ENCODE measurements around the gene AMH. TPM values are rescaled to one million over a fixed set of nuclear protein-coding genes. Genes with fewer than 3 reads are reported as not detected.
A peak's percentile ranks its signal among the peaks of the same experiment; 100 is the strongest.

AMH gene
- total and polyA plus RNA-seq, 4 experiments from 2014 or later = 7.5 to 12.7 TPM; not detected in 2

- Histone ChIP-seq H3K27ac (ENCODE audit: low read depth, low read length) (peak overlapping the region; percentile 98), H3K9me3 (ENCODE audit: control insufficient read depth in 1 of 2, low read length in 2 of 2) (no peaks in the 10 kb centered on the region), H3K4me1 (ENCODE audit: insufficient read depth, low read length) (peaks cover 65% of the 10 kb centered on the region), H3K36me3 (ENCODE audit: insufficient read depth, low read length) (peaks cover 36% of the 10 kb centered on the region), H3K27me3 (ENCODE audit: insufficient read depth, low read length) (no peaks in the 10 kb centered on the region), H3K4me3 (ENCODE audit: low read length in 2 of 2) (peak overlapping the region; percentile 63 to 88)
- H3K27ac Mint-ChIP-seq = peak overlapping the region; percentile 88 to 99 (median 97)
- no peak for DNase-seq
- H3K4me3 Mint-ChIP-seq = peak overlapping the region; percentile 86 to 100 (median 98)
- peaks cover 21 to 50% of the 10 kb centered on the region in 2 donors for H3K36me3 Mint-ChIP-seq
- intact Hi-C loops (cut with micrococcal nuclease) = no loop called here
- CTCF ChIA-PET (ENCODE audit: partially characterized antibody) = interaction anchor here (3.4 to 4.8 kb wide), 4 partner anchors 13 to 32 kb away, joined by 11 to 75 read pairs (median 43); no protein-coding TSS in a partner anchor
- POLR2A ChIA-PET (ENCODE audit: partially characterized antibody) = interaction anchor here (9.2 to 10.5 kb wide), 2 partner anchors 15 to 31 kb away, joined by 251 to 325 read pairs; partner anchors contain the start of genes AMH and JSRP1
- H3K4me1 Mint-ChIP-seq = peaks cover 41 to 71% (median 53%) of the 10 kb centered on the region in 4 donors
- H3K27me3 Mint-ChIP-seq = peaks cover 2 to 5% of the 10 kb centered on the region in 2 donors
- H3K9me3 Mint-ChIP-seq = peaks cover 0 to 5% (median 0%) of the 10 kb centered on the region in 8 donors
Observed at GRCh38 chr19:2240881-2241760, 8.0 kb upstream of the AMH start.

- no peak overlapping the region for H3K27ac ChIP-seq (ENCODE audit: low read depth, low read length)
- Mint-ChIP-seq H3K4me3 (peak overlapping the region in 6 of 8 donors; percentile 40 to 74 (median 54)), H3K27ac (peak overlapping the region in 3 of 7 donors; percentile 52 to 82 (median 71)), H3K36me3 (peaks cover 25 to 44% of the 10 kb centered on the region in 2 donors), H3K27me3 (no peaks in the 10 kb centered on the region), H3K4me1 (peaks cover 36 to 66% (median 49%) of the 10 kb centered on the region in 4 donors), H3K9me3 (no peaks in the 10 kb centered on the region)
- intact Hi-C loops (cut with micrococcal nuclease) = no loop called here
- H3K4me3 ChIP-seq (ENCODE audit: low read length in 2 of 2) = no peak overlapping the region
- peaks cover 65% of the 10 kb centered on the region for H3K4me1 ChIP-seq (ENCODE audit: insufficient read depth, low read length)
- ChIA-PET POLR2A (ENCODE audit: partially characterized antibody) (interaction anchor here (10.5 kb wide), 1 partner anchor 14 kb away, joined by 325 read pairs; the partner anchor contains the start of genes AMH and JSRP1), CTCF (ENCODE audit: partially characterized antibody) (no interaction called here)
- DNase-seq = no peak
- H3K9me3 ChIP-seq (ENCODE audit: control insufficient read depth in 1 of 2, low read length in 2 of 2) = no peaks in the 10 kb centered on the region
- no peaks in the 10 kb centered on the region for H3K27me3 ChIP-seq (ENCODE audit: insufficient read depth, low read length)
- peaks cover 46% of the 10 kb centered on the region for H3K36me3 ChIP-seq (ENCODE audit: insufficient read depth, low read length)
Observed at GRCh38 chr19:2242092-2242537, 7.0 kb upstream of the AMH start.

- Mint-ChIP-seq H3K36me3 (peaks cover 25 to 45% of the 10 kb centered on the region in 2 donors), H3K4me3 (peak overlapping the region in 5 of 8 donors; percentile 40 to 74 (median 58)), H3K27me3 (no peaks in the 10 kb centered on the region), H3K27ac (peak overlapping the region in 5 of 7 donors; percentile 24 to 87 (median 67)), H3K4me1 (peaks cover 33 to 60% (median 44%) of the 10 kb centered on the region in 4 donors), H3K9me3 (no peaks in the 10 kb centered on the region)
- CTCF ChIA-PET (ENCODE audit: partially characterized antibody) = no interaction called here
- no peaks in the 10 kb centered on the region for H3K27me3 ChIP-seq (ENCODE audit: insufficient read depth, low read length)
- intact Hi-C loops (cut with micrococcal nuclease) = no loop called here
- no peaks in the 10 kb centered on the region for H3K9me3 ChIP-seq (ENCODE audit: control insufficient read depth in 1 of 2, low read length in 2 of 2)
- no peak for DNase-seq
- no peak overlapping the region for H3K4me3 ChIP-seq (ENCODE audit: low read length in 2 of 2)
- H3K36me3 ChIP-seq (ENCODE audit: insufficient read depth, low read length) = peaks cover 51% of the 10 kb centered on the region
- POLR2A ChIA-PET (ENCODE audit: partially characterized antibody) = interaction anchor here (1.4 to 10.5 kb wide), 3 partner anchors 13 to 31 kb away, joined by 5 to 325 read pairs (median 9); partner anchors contain the start of genes AMH and JSRP1
- H3K27ac ChIP-seq (ENCODE audit: low read depth, low read length) = no peak overlapping the region
- peaks cover 58% of the 10 kb centered on the region for H3K4me1 ChIP-seq (ENCODE audit: insufficient read depth, low read length)
Observed at GRCh38 chr19:2242816-2243215, 6.3 kb upstream of the AMH start.

- Histone ChIP-seq H3K4me3 (ENCODE audit: low read length in 2 of 2) (no peak overlapping the region), H3K9me3 (ENCODE audit: control insufficient read depth in 1 of 2, low read length in 2 of 2) (no peaks in the 10 kb centered on the region), H3K27ac (ENCODE audit: low read depth, low read length) (no peak overlapping the region), H3K27me3 (ENCODE audit: insufficient read depth, low read length) (no peaks in the 10 kb centered on the region), H3K4me1 (ENCODE audit: insufficient read depth, low read length) (peaks cover 52% of the 10 kb centered on the region), H3K36me3 (ENCODE audit: insufficient read depth, low read length) (peaks cover 53% of the 10 kb centered on the region)
- no peak for DNase-seq
- ChIA-PET POLR2A (ENCODE audit: partially characterized antibody) (interaction anchor here (1.4 to 10.5 kb wide), 3 partner anchors 12 to 30 kb away, joined by 5 to 325 read pairs (median 9); partner anchors contain the start of genes AMH and JSRP1), CTCF (ENCODE audit: partially characterized antibody) (no interaction called here)
- Mint-ChIP-seq H3K27ac (peak overlapping the region in 1 of 7 donors; percentile 52), H3K9me3 (no peaks in the 10 kb centered on the region), H3K4me3 (peak overlapping the region in 2 of 8 donors; percentile 10 to 51), H3K36me3 (peaks cover 23 to 43% of the 10 kb centered on the region in 2 donors), H3K27me3 (no peaks in the 10 kb centered on the region), H3K4me1 (peaks cover 27 to 53% (median 38%) of the 10 kb centered on the region in 4 donors)
- intact Hi-C loops (cut with micrococcal nuclease) = no loop called here
Observed at GRCh38 chr19:2243274-2244124, 5.6 kb upstream of the AMH start.

GRCh38 chr19:2244125-2244411 is 5.1 kb upstream of the AMH start:
- intact Hi-C loops (cut with micrococcal nuclease) = no loop called here
- CTCF ChIA-PET (ENCODE audit: partially characterized antibody) = no interaction called here
- H3K27ac ChIP-seq (ENCODE audit: low read depth, low read length) = no peak overlapping the region
- no peaks in the 10 kb centered on the region for H3K9me3 Mint-ChIP-seq
- H3K4me1 ChIP-seq (ENCODE audit: insufficient read depth, low read length) = peaks cover 46% of the 10 kb centered on the region
- peaks cover 56% of the 10 kb centered on the region for H3K36me3 ChIP-seq (ENCODE audit: insufficient read depth, low read length)
- POLR2A ChIA-PET (ENCODE audit: partially characterized antibody) = interaction anchor here (2.8 to 10.5 kb wide), 2 partner anchors 12 to 26 kb away, joined by 9 to 325 read pairs; partner anchors contain the start of genes AMH and JSRP1
- H3K4me1 Mint-ChIP-seq = peaks cover 25 to 48% (median 32%) of the 10 kb centered on the region in 4 donors
- peaks cover 21 to 45% of the 10 kb centered on the region in 2 donors for H3K36me3 Mint-ChIP-seq
- H3K9me3 ChIP-seq (ENCODE audit: control insufficient read depth in 1 of 2, low read length in 2 of 2) = no peaks in the 10 kb centered on the region
- H3K27me3 ChIP-seq (ENCODE audit: insufficient read depth, low read length) = no peaks in the 10 kb centered on the region
- H3K4me3 Mint-ChIP-seq = peak overlapping the region in 1 of 8 donors; percentile 57
- no peak for DNase-seq
- peak overlapping the region in 2 of 7 donors; percentile 24 to 47 for H3K27ac Mint-ChIP-seq
- no peaks in the 10 kb centered on the region for H3K27me3 Mint-ChIP-seq
- no peak overlapping the region for H3K4me3 ChIP-seq (ENCODE audit: low read length in 2 of 2)

GRCh38 chr19:2244486-2244885 is 4.6 kb upstream of the AMH start:
- Histone ChIP-seq H3K36me3 (ENCODE audit: insufficient read depth, low read length) (peaks cover 56% of the 10 kb centered on the region), H3K4me1 (ENCODE audit: insufficient read depth, low read length) (peaks cover 42% of the 10 kb centered on the region), H3K4me3 (ENCODE audit: low read length in 2 of 2) (no peak overlapping the region), H3K27me3 (ENCODE audit: insufficient read depth, low read length) (no peaks in the 10 kb centered on the region), H3K9me3 (ENCODE audit: control insufficient read depth in 1 of 2, low read length in 2 of 2) (no peaks in the 10 kb centered on the region), H3K27ac (ENCODE audit: low read depth, low read length) (no peak overlapping the region)
- DNase-seq = no peak
- H3K36me3 Mint-ChIP-seq = peaks cover 21 to 41% of the 10 kb centered on the region in 2 donors
- ChIA-PET POLR2A (ENCODE audit: partially characterized antibody) (interaction anchor here (1.1 to 2.8 kb wide), 2 partner anchors 26 to 27 kb away, joined by 4 to 9 read pairs; no protein-coding TSS in a partner anchor), CTCF (ENCODE audit: partially characterized antibody) (no interaction called here)
- H3K4me1 Mint-ChIP-seq = peaks cover 23 to 43% (median 29%) of the 10 kb centered on the region in 4 donors
- H3K27ac Mint-ChIP-seq = peak overlapping the region in 1 of 7 donors; percentile 18
- no peaks in the 10 kb centered on the region for H3K27me3 Mint-ChIP-seq
- no peaks in the 10 kb centered on the region for H3K9me3 Mint-ChIP-seq
- intact Hi-C loops (cut with micrococcal nuclease) = no loop called here
- no peak overlapping the region for H3K4me3 Mint-ChIP-seq

Data from CD4-positive, alpha-beta memory T cell (primary cell).